KMS-11 (cell line): ENCODE results near the gene XYLT2.

Experiments used
- H2AFZ ChIP-seq: fragments of 200-600 bp; sonication (generic); 2 replicates; pipeline ENCODE4 v1.6.1; 2016; ENCODE audit warnings: antibody characterized with exemption, mixed run types, low read depth
- H3K27ac ChIP-seq: fragments of 200-600 bp; sonication (generic); 2 replicates; pipeline ENCODE4 v1.6.1; 2016; ENCODE audit warnings: mild to moderate bottlenecking, mixed run types
- H3K27me3 ChIP-seq: fragments of 200-600 bp; sonication (generic); 2 replicates; pipeline ENCODE4 v1.6.1; 2017; ENCODE audit warnings: mild to moderate bottlenecking, low read depth, mixed run types, moderate library complexity; ENCODE audit not compliant: insufficient read depth
- H3K36me3 ChIP-seq: fragments of 200-600 bp; sonication (generic); 2 replicates; pipeline ENCODE4 v1.6.1; 2017; ENCODE audit warnings: mild to moderate bottlenecking, mixed run types; ENCODE audit not compliant: insufficient read depth
- H3K4me1 ChIP-seq: fragments of 200-600 bp; sonication (generic); 2 replicates; pipeline ENCODE4 v1.6.1; 2016; ENCODE audit warnings: mild to moderate bottlenecking, low read depth, mixed run types; ENCODE audit not compliant: poor library complexity, severe bottlenecking
- H3K4me2 ChIP-seq: fragments of 200-600 bp; sonication (generic); 2 replicates; pipeline ENCODE4 v1.7.0; 2016; ENCODE audit warnings: mild to moderate bottlenecking, mixed run types
- H3K4me3 ChIP-seq: fragments of 200-600 bp; sonication (generic); IDR thresholded peaks from 2 replicates; pipeline ENCODE4 v1.6.1; 2017; ENCODE audit warnings: low read depth, low read length, mixed read lengths; ENCODE audit not compliant: insufficient read depth
- H3K79me2 ChIP-seq: fragments of 200-600 bp; sonication (generic); 2 replicates; pipeline ENCODE4 v1.6.1; 2016; ENCODE audit warnings: low read depth, mixed run types; ENCODE audit not compliant: insufficient read depth
- H3K9ac ChIP-seq: fragments of 200-600 bp; sonication (generic); 2 replicates; pipeline ENCODE4 v1.6.1; 2016; ENCODE audit warnings: mild to moderate bottlenecking, mixed run types
- H4K20me1 ChIP-seq: fragments of 200-600 bp; sonication (generic); 2 replicates; pipeline ENCODE4 v1.6.1; 2016; ENCODE audit warnings: mild to moderate bottlenecking, mixed run types; ENCODE audit not compliant: insufficient read depth
- TF ChIP-seq, protein P1 (sequence below): fragments of 200-600 bp; sonication (generic); conservative IDR thresholded peaks from 2 replicates; pipeline ENCODE4 v1.6.1; 2017; ENCODE audit warnings: low read depth, mild to moderate bottlenecking, antibody characterized with exemption, low read length, moderate library complexity, mixed read lengths

The XYLT2 gene

DNA sequence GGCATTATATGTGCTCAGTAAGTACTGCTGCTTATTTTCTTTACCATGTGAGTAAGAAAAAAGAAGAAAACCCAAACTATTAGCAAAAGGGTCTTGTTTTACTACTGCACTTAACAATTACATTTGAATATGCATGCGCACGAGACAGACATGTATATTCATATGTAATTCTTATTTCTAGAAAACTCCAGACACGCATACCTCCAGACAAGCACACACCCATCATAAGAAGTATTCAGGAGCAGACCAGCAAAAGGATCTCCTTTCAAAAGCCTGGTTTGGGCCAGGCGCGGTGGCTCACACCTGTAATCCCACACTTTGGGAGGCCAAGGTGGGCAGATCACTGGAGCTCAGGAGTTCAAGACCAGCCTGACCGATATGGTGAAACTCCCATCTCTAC is 43.6 kb downstream of the XYLT2 start:
- Histone ChIP-seq H3K79me2 (peaks cover 17% of the 10 kb centered on the region), H4K20me1 (peaks cover 14% of the 10 kb centered on the region), H3K36me3 (peaks cover 50% of the 10 kb centered on the region), H3K4me2 (no peak overlapping the region), H3K27me3 (no peaks in the 10 kb centered on the region), H3K4me3 (no peak overlapping the region), H3K9ac (no peak overlapping the region), H2AFZ (no peak overlapping the region), H3K27ac (no peak overlapping the region), H3K4me1 (no peaks in the 10 kb centered on the region)
- TF ChIP-seq, protein P1, sequence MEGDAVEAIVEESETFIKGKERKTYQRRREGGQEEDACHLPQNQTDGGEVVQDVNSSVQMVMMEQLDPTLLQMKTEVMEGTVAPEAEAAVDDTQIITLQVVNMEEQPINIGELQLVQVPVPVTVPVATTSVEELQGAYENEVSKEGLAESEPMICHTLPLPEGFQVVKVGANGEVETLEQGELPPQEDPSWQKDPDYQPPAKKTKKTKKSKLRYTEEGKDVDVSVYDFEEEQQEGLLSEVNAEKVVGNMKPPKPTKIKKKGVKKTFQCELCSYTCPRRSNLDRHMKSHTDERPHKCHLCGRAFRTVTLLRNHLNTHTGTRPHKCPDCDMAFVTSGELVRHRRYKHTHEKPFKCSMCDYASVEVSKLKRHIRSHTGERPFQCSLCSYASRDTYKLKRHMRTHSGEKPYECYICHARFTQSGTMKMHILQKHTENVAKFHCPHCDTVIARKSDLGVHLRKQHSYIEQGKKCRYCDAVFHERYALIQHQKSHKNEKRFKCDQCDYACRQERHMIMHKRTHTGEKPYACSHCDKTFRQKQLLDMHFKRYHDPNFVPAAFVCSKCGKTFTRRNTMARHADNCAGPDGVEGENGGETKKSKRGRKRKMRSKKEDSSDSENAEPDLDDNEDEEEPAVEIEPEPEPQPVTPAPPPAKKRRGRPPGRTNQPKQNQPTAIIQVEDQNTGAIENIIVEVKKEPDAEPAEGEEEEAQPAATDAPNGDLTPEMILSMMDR, result no peak

DNA sequence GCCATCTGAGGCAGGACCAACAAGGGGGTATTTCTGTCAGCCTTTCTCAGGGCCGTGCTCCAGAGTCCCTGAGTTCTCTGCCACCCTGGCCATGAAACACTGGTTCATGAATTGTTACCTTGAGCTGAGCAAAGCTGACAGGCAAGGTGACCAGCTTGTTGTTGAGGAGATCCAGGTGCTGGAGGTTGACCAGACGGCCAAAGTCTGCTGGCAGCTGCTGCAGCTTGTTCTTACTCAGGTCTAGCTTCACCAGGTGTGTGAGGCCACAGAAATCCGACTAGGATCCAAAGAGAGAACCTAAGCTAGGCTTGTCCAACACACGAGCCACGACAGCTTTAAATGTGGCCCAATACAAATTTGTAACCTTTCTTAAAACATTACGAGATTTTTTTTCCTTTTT is 46.7 kb downstream of the XYLT2 start:
- Histone ChIP-seq H3K36me3 (peaks cover 46% of the 10 kb centered on the region), H4K20me1 (peaks cover 18% of the 10 kb centered on the region), H3K27me3 (no peaks in the 10 kb centered on the region), H3K4me1 (peaks cover 11% of the 10 kb centered on the region), H3K4me3 (no peak overlapping the region), H3K79me2 (peaks cover 44% of the 10 kb centered on the region), H3K27ac (no peak overlapping the region), H2AFZ (no peak overlapping the region), H3K9ac (no peak overlapping the region), H3K4me2 (no peak overlapping the region)
- TF ChIP-seq, protein P1, result no peak

DNA sequence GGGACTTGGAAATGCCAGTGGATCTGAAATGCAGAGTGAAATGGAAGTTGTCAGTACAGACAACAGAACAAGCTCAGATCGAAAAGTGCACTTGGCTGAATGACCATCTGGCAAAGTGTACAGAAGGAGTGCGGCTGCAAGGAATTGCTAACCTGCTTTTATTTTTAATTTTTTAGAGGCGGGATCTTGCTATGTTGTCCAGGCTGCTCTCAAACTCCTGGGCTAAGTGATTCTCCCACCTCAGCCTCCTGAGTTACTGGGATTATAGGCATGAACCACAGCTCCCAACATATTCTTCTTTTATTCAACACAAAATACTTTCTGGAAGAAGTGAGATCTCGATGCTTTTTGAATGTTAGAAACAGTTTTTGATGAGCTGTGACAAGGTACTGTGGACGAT is 47.8 kb downstream of the XYLT2 start:
- Histone ChIP-seq H3K4me3 (no peak overlapping the region), H3K4me2 (no peak overlapping the region), H3K4me1 (peaks cover 11% of the 10 kb centered on the region), H3K9ac (no peak overlapping the region), H3K27me3 (no peaks in the 10 kb centered on the region), H3K36me3 (peaks cover 46% of the 10 kb centered on the region), H3K79me2 (peaks cover 44% of the 10 kb centered on the region), H4K20me1 (peaks cover 18% of the 10 kb centered on the region), H2AFZ (no peak overlapping the region), H3K27ac (no peak overlapping the region)
- TF ChIP-seq, protein P1, result no peak

DNA sequence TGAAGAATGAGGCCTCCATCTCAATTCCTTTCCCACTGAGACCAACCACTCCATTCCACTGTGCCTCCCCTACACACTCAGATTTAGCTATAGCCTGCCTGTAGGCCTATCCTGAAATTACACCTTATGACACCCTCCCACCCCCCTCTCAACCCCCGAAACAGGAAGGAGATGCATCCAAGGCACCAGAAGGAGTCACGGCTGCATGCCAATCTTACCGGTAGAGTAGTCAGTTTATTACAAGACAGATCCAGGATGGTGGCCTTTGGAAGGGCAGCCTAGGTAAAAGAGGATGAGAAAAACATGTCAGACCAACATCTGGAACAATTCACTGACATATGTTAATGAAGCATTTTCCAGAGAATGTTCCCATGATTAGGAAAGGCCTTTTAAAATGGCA is 48.8 kb downstream of the XYLT2 start:
- H3K79me2 ChIP-seq, result peaks cover 44% of the 10 kb centered on the region
- peaks cover 41% of the 10 kb centered on the region for H3K36me3 ChIP-seq
- TF ChIP-seq, protein P1, result no peak
- peaks cover 11% of the 10 kb centered on the region for H3K4me1 ChIP-seq
- H4K20me1 ChIP-seq, result peaks cover 18% of the 10 kb centered on the region
- H3K27ac ChIP-seq, result no peak overlapping the region
- no peak overlapping the region for H2AFZ ChIP-seq
- H3K27me3 ChIP-seq, result no peaks in the 10 kb centered on the region
- peak overlapping the region; percentile 98; the same call in 1 of the 2 replicates for H3K4me2 ChIP-seq
- H3K9ac ChIP-seq, result no peak overlapping the region
- no peak overlapping the region for H3K4me3 ChIP-seq
